Loucy (cell line): Measurements from ENCODE around the gene CARF.

Experiments used
- H2AFZ ChIP-seq: fragments of 200-600 bp; sonication (generic); 2 replicates; pipeline ENCODE4 v1.6.0; 2016; ENCODE audit warnings: antibody characterized with exemption, mild to moderate bottlenecking, low read length, moderate library complexity
- H3F3A ChIP-seq: fragments of 200-600 bp; 2 replicates; pipeline ENCODE4 v1.6.0; 2016; ENCODE audit warnings: antibody characterized with exemption, low read depth, mild to moderate bottlenecking
- H3K27me3 ChIP-seq: fragments of 200-600 bp; sonication (generic); 2 replicates; pipeline ENCODE4 v1.6.1; 2014; ENCODE audit warnings: low read length, mild to moderate bottlenecking; ENCODE audit not compliant: insufficient read depth, poor library complexity, severe bottlenecking
- H3K36me3 ChIP-seq: fragments of 200-600 bp; sonication (generic); 2 replicates; pipeline ENCODE4 v1.6.1; 2016; ENCODE audit warnings: low read length; ENCODE audit not compliant: insufficient read depth
- H3K4me1 ChIP-seq: fragments of 200-600 bp; sonication (generic); 2 replicates; pipeline ENCODE4 v1.5.1; 2014; ENCODE audit warnings: low read length, mild to moderate bottlenecking; ENCODE audit not compliant: insufficient read depth, poor library complexity, severe bottlenecking
- H3K4me2 ChIP-seq: fragments of 200-600 bp; sonication (generic); 2 replicates; pipeline ENCODE4 v1.6.0; 2014; ENCODE audit warnings: antibody characterized with exemption, low read length, low read depth, mild to moderate bottlenecking; ENCODE audit not compliant: poor library complexity, severe bottlenecking
- H3K4me3 ChIP-seq: fragments of 200-600 bp; sonication (generic); 2 replicates; pipeline ENCODE4 v1.5.1; 2014; ENCODE audit warnings: low read length, mild to moderate bottlenecking, mixed read lengths; ENCODE audit not compliant: poor library complexity, severe bottlenecking
- H3K79me2 ChIP-seq: fragments of 200-600 bp; sonication (generic); 2 replicates; pipeline ENCODE4 v1.6.1; 2014; ENCODE audit warnings: low read length; ENCODE audit not compliant: insufficient read depth
- H3K9ac ChIP-seq: fragments of 200-600 bp; sonication (generic); 2 replicates; pipeline ENCODE4 v1.6.0; 2014; ENCODE audit warnings: mild to moderate bottlenecking, low read depth, low read length, moderate library complexity; ENCODE audit not compliant: poor library complexity, severe bottlenecking
- H3K9me2 ChIP-seq: fragments of 200-600 bp; sonication (generic); replicated peaks from 2 replicates; pipeline ENCODE4 v1.6.1; 2016; ENCODE audit warnings: low read depth, low read length, mixed read lengths
- H3K9me3 ChIP-seq: fragments of 200-600 bp; sonication (generic); 2 replicates; pipeline ENCODE4 v1.6.1; 2014; ENCODE audit warnings: mild to moderate bottlenecking, antibody characterized with exemption, low read length, low read depth; ENCODE audit not compliant: insufficient read depth
- H4K20me1 ChIP-seq: fragments of 200-600 bp; sonication (generic); 2 replicates; pipeline ENCODE4 v1.6.0; 2014; ENCODE audit warnings: antibody characterized with exemption, low read length, mild to moderate bottlenecking; ENCODE audit not compliant: insufficient read depth, poor library complexity, severe bottlenecking
- EZH2phosphoT487 ChIP-seq: fragments of 200-600 bp; IDR thresholded peaks from 2 replicates; pipeline ENCODE4 v1.6.1; 2018; ENCODE audit warnings: antibody characterized with exemption, mild to moderate bottlenecking, moderate library complexity, borderline replicate concordance
- TF ChIP-seq, protein P1 (sequence below): fragments of 200-600 bp; sonication (generic); conservative IDR thresholded peaks from 2 replicates; pipeline ENCODE4 v1.5.1; 2014; ENCODE audit warnings: mild to moderate bottlenecking, antibody characterized with exemption, low read length

Gene CARF

DNA sequence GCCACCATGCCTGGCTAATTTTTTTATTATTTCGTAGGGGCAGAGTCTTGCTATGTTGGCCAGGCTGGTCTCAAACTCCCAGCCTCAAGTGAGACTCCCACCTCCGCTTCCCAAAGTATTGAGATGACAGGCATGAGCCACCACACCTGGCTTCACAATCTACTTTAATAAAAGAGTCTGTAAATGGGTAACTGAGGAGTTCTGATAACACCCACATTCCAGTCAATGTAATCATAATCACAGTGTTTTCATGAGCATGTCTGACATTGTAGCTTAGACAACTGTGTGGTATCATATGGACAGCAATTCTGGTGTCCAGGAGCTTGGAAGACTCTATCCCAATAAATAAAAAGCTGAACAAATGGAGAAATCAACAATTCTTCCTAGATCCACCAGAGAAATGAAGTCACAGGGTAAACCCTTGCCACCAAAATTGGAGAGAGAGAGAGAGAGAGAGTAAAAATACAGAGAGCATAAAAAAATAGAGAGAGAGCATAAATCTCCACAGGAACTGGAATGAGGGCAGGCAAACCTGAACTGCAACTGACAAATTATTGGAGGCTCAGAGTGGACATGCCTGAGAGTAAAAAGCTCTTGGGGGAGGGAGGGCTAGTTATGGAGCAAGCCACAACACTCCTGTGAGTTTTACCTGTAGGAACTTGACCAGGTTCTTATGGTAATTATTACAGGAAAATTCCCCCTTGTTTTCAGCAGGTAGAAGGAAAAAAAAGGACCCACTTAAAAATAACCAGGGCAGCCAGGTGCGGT, 90.2 kb downstream of the CARF start:
- H3K9me3 ChIP-seq = no peaks in the 10 kb centered on the region
- H3F3A ChIP-seq = no peaks in the 10 kb centered on the region
- no peaks in the 10 kb centered on the region for H3K79me2 ChIP-seq
- H2AFZ ChIP-seq = no peak overlapping the region
- H3K4me1 ChIP-seq = no peaks in the 10 kb centered on the region
- no peak overlapping the region for H3K9ac ChIP-seq
- no peak for TF ChIP-seq EZH2phosphoT487
- TF ChIP-seq, protein P1, sequence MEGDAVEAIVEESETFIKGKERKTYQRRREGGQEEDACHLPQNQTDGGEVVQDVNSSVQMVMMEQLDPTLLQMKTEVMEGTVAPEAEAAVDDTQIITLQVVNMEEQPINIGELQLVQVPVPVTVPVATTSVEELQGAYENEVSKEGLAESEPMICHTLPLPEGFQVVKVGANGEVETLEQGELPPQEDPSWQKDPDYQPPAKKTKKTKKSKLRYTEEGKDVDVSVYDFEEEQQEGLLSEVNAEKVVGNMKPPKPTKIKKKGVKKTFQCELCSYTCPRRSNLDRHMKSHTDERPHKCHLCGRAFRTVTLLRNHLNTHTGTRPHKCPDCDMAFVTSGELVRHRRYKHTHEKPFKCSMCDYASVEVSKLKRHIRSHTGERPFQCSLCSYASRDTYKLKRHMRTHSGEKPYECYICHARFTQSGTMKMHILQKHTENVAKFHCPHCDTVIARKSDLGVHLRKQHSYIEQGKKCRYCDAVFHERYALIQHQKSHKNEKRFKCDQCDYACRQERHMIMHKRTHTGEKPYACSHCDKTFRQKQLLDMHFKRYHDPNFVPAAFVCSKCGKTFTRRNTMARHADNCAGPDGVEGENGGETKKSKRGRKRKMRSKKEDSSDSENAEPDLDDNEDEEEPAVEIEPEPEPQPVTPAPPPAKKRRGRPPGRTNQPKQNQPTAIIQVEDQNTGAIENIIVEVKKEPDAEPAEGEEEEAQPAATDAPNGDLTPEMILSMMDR = no peak
- no peak overlapping the region for H3K4me3 ChIP-seq
- no peaks in the 10 kb centered on the region for H3K27me3 ChIP-seq
- H4K20me1 ChIP-seq = no peaks in the 10 kb centered on the region
- H3K36me3 ChIP-seq = no peaks in the 10 kb centered on the region
- H3K9me2 ChIP-seq = no peaks in the 10 kb centered on the region
- H3K4me2 ChIP-seq = no peak overlapping the region

DNA sequence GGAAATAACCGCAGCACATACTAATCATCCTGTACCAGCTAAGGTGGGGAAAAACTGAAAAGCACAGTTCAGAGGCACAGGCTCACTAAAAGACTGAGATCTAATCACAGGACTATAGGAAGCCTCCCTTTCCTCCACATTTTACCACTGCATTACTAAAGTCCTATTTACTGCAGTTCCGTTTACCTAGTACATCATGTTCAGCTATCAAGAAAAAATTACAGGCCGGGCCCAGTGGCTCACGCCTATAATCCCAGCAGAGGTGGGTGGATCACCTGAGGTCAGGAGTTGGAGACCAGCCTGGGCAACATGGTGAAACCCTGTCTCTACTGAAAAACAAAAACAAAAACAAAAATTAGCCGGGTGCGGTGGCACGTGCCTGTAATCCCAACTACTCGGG, 91.6 kb downstream of the CARF start:
- Histone ChIP-seq H4K20me1 (no peaks in the 10 kb centered on the region), H3K4me1 (no peaks in the 10 kb centered on the region), H3K4me2 (no peak overlapping the region), H3K36me3 (no peaks in the 10 kb centered on the region), H3K79me2 (no peaks in the 10 kb centered on the region), H3K27me3 (no peaks in the 10 kb centered on the region), H2AFZ (no peak overlapping the region), H3K9ac (no peak overlapping the region), H3F3A (no peaks in the 10 kb centered on the region), H3K9me2 (no peaks in the 10 kb centered on the region), H3K9me3 (no peaks in the 10 kb centered on the region), H3K4me3 (no peak overlapping the region)
- TF ChIP-seq EZH2phosphoT487 = no peak

DNA sequence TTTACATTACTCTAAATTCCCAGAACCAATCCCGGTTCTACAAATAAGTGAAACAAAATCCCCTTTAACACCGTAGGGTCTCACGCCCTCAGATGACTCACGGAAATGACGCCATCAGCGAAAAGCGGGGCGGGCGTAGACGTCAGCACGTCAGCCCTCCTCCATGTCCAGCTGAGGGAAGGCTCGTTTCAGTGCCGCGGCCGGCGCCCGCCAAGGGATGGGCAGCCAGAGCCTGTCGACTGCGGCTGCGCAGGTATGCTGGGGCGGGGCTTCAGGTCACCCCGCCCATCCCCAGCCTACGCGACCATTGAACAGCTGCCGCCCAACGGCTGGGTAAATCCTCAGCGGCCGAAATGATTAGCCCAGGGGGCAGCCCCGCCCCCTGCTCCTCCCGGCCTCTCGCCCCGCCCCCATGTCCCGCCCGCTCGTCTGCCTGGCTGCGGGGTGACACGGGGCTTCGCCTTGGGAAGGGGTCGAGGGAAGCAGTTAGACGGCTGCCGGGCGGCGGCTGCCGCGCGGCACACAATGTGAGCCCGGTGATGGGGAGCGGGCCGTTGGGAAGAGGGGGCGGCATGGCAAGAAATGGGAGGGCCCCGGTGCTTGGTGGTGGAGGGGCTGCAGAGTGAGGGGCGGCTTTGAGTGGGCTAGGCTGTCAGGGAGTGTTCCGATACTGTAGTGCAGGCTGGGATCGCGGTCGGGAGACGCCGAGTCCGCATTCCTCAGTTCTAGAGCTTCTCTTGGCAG, 102.6 kb downstream of the CARF start, which contains the start of gene NBEAL1:
TSS of gene NBEAL1 (plus strand) at position 420 of the 744 bp plus-strand sequence. CDS start 1,510 bp downstream, outside the sequence.
- Histone ChIP-seq H3F3A (no peaks in the 10 kb centered on the region), H3K36me3 (no peaks in the 10 kb centered on the region)

More for the DNA sequence above, 102.6 kb downstream of the CARF start, which contains the start of gene NBEAL1:
- peaks cover 36% of the 10 kb centered on the region for H3K4me1 ChIP-seq
- no peaks in the 10 kb centered on the region for H3K27me3 ChIP-seq
- H3K4me3 ChIP-seq = peak within 1 kb of the TSS; percentile 87
- TF ChIP-seq, protein P1 = no peak
- TF ChIP-seq EZH2phosphoT487 = no peak
- H2AFZ ChIP-seq = peak within 1 kb of the TSS; percentile 98
- H4K20me1 ChIP-seq = no peaks in the 10 kb centered on the region
- peak within 1 kb of the TSS; percentile 82 for H3K9ac ChIP-seq
- H3K4me2 ChIP-seq = peak within 1 kb of the TSS; percentile 91
- H3K9me3 ChIP-seq = no peaks in the 10 kb centered on the region
- 0 out of 2 replicates have a peak, but pooled peaks cover 6% of the 10 kb centered on the region for H3K79me2 ChIP-seq
- H3K9me2 ChIP-seq = no peaks in the 10 kb centered on the region
